K562 (cell line): ENCODE data around the gene MRPS33. TPM values are rescaled to one million over a fixed set of nuclear protein-coding genes. Genes with fewer than 3 reads are reported as not detected.
"Not testable (repeated sequence)": the region's sequence is repeated elsewhere in the genome, so short reads cannot be mapped to it uniquely, and the experiment has no call there.

ENCODE experiments used
- CEBPG ChIP-seq, 3 experiments: fragments of 200-800 bp in 1 of 3; sonication (Bioruptor generic) in 1 of 3; sonication (generic) in 1 of 3; formaldehyde crosslinking in 1 of 3; IDR thresholded peaks in 2 of 3; conservative IDR thresholded peaks in 1 of 3; 2 replicates each; pipeline versions ENCODE4 v1.6.1 to v1.8.0; 2016 to 2022; ENCODE audit warnings: missing compliant biosample characterization in 2 of 3, missing genetic modification characterization in 2 of 3, mild to moderate bottlenecking in 1 of 3, missing genetic modification reagents in 1 of 3
- EP400 ChIP-seq: fragments of 450-650 bp; IDR thresholded peaks from 2 replicates; pipeline ENCODE4 v1.6.1; 2017; ENCODE audit warnings: antibody characterized with exemption, mild to moderate bottlenecking, moderate library complexity
- FOXK2 ChIP-seq, 2 experiments: fragments of 450-650 bp; IDR thresholded peaks in 1 of 2; conservative IDR thresholded peaks in 1 of 2; 2 replicates each; pipeline ENCODE4 v1.6.1; 2016; ENCODE audit warnings: low read depth in 2 of 2, mild to moderate bottlenecking in 1 of 2
- L3MBTL2 ChIP-seq: fragments of 450-650 bp; IDR thresholded peaks from 2 replicates; pipeline ENCODE4 v1.6.1; 2016; ENCODE audit warnings: mild to moderate bottlenecking, moderate library complexity
- POLR2G ChIP-seq: fragments of 200-400 bp; formaldehyde crosslinking; IDR thresholded peaks from 2 replicates; pipeline ENCODE4 v1.6.1; 2017; ENCODE audit warnings: low read depth, mild to moderate bottlenecking, antibody characterized with exemption, low read length, moderate library complexity
- RBFOX2 ChIP-seq: fragments of 200-400 bp; formaldehyde crosslinking; IDR thresholded peaks from 2 replicates; pipeline ENCODE4 v1.6.1; 2017; ENCODE audit warnings: low read depth, mild to moderate bottlenecking, low read length, moderate library complexity
- TAF9B ChIP-seq: fragments of 450-650 bp; IDR thresholded peaks from 2 replicates; pipeline ENCODE4 v1.6.1; 2018; ENCODE audit warnings: mild to moderate bottlenecking; ENCODE audit not compliant: partially characterized antibody
- YY1 ChIP-seq, 3 experiments: IDR thresholded peaks; 2 replicates each; pipeline ENCODE4 v1.6.1; 2011; ENCODE audit warnings: low read length in 2 of 3, mild to moderate bottlenecking in 2 of 3, moderate library complexity in 2 of 3, borderline replicate concordance in 1 of 3, control low read depth in 1 of 3, low read depth in 1 of 3; ENCODE audit not compliant: insufficient read depth in 3 of 3, insufficient replicate concordance in 2 of 3, control insufficient read depth in 1 of 3, insufficient read length in 1 of 3; ENCODE audit errors: extremely low read depth in 1 of 3
- polyA plus RNA-seq, 8 experiments: library from polyadenylated mRNA; depleted of rRNA in 4 of 8; stranded (reverse) in 5 of 8; unstranded in 3 of 8; fragments of >200 nt; fragmentation: Nextera tagmentation in 2 of 8; fragmentation: Illumina TruSeq in 1 of 8; extraction: Ambion mirVana in 2 of 8; extraction: Trizol in 1 of 8; gene quantifications; 2 replicates each; pipeline versions ENCODE4 v1.2.1 to v1.2.3, GENCODE V29; 2011 to 2014; ENCODE audit warnings: inconsistent platforms in 1 of 8, missing spikeins in 1 of 8
- total RNA-seq, 7 experiments: library from RNA; depleted of rRNA in 6 of 7; stranded (reverse); fragments of >200 nt in 6 of 7; fragmentation: Illumina TruSeq in 2 of 7; extraction: Trizol in 2 of 7; gene quantifications; 2 replicates each; pipeline versions ENCODE4 v1.2.1 to v1.2.3, GENCODE V29; 2011 to 2021; ENCODE audit warnings: low replicate concordance in 1 of 7
- TF ChIP-seq, protein P1 (sequence below): fragments of 450-650 bp; IDR thresholded peaks from 2 replicates; pipeline ENCODE4 v1.6.1; 2016; ENCODE audit warnings: mild to moderate bottlenecking, moderate library complexity
- TF ChIP-seq, protein P2 (sequence below): sonication (generic); formaldehyde crosslinking; IDR thresholded peaks from 2 replicates; pipeline ENCODE4 v1.8.0; 2022; ENCODE audit warnings: mild to moderate bottlenecking, missing genetic modification reagents
- TF ChIP-seq, protein P3 (sequence below): sonication (generic); formaldehyde crosslinking; IDR thresholded peaks from 2 replicates; pipeline ENCODE4 v1.8.0; 2022; ENCODE audit warnings: missing genetic modification reagents, mild to moderate bottlenecking, moderate library complexity, borderline replicate concordance

Gene MRPS33
- total and polyA plus RNA-seq, 9 of the 15 experiments (the other 6 are each of a cell fraction or from before 2014, with no cell fraction given), result 81.1 to 442 (median 149) TPM

DNA sequence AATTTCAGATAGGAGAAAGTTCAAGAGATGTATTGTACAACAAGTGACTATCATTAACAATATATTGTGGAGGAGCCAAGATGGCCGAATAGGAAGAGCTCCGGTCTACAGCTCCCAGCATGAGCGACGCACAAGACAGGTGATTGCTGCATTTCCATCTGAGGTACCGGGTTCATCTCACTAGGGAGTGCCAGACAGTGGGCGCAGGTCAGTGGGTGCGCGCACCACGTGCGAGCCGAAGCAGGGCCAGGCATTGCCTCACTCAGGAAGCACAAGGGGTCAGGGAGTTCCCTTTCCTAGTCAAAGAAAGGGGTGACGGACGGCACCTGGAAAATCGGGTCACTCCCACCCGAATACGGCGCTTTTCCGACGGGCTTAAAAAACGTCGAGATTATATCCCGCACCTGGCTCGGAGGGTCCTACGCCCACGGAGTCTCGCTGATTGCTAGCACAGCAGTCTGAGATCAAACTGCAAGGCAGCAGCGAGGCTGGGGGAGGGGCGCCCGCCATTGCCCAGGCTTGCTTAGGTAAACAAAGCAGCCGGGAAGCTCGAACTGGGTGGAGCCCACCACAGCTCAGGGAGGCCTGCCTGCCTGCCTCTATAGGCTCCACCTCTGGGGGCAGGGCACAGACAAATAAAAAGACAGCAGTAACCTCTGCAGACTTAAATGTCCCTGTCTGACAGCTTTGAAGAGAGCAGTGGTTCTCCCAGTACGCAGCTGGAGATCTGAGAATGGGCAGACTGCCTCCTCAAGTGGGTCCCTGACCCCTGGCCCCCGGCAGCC lies 18.0 kb upstream of the MRPS33 start (continued):
- TF ChIP-seq, protein P1, sequence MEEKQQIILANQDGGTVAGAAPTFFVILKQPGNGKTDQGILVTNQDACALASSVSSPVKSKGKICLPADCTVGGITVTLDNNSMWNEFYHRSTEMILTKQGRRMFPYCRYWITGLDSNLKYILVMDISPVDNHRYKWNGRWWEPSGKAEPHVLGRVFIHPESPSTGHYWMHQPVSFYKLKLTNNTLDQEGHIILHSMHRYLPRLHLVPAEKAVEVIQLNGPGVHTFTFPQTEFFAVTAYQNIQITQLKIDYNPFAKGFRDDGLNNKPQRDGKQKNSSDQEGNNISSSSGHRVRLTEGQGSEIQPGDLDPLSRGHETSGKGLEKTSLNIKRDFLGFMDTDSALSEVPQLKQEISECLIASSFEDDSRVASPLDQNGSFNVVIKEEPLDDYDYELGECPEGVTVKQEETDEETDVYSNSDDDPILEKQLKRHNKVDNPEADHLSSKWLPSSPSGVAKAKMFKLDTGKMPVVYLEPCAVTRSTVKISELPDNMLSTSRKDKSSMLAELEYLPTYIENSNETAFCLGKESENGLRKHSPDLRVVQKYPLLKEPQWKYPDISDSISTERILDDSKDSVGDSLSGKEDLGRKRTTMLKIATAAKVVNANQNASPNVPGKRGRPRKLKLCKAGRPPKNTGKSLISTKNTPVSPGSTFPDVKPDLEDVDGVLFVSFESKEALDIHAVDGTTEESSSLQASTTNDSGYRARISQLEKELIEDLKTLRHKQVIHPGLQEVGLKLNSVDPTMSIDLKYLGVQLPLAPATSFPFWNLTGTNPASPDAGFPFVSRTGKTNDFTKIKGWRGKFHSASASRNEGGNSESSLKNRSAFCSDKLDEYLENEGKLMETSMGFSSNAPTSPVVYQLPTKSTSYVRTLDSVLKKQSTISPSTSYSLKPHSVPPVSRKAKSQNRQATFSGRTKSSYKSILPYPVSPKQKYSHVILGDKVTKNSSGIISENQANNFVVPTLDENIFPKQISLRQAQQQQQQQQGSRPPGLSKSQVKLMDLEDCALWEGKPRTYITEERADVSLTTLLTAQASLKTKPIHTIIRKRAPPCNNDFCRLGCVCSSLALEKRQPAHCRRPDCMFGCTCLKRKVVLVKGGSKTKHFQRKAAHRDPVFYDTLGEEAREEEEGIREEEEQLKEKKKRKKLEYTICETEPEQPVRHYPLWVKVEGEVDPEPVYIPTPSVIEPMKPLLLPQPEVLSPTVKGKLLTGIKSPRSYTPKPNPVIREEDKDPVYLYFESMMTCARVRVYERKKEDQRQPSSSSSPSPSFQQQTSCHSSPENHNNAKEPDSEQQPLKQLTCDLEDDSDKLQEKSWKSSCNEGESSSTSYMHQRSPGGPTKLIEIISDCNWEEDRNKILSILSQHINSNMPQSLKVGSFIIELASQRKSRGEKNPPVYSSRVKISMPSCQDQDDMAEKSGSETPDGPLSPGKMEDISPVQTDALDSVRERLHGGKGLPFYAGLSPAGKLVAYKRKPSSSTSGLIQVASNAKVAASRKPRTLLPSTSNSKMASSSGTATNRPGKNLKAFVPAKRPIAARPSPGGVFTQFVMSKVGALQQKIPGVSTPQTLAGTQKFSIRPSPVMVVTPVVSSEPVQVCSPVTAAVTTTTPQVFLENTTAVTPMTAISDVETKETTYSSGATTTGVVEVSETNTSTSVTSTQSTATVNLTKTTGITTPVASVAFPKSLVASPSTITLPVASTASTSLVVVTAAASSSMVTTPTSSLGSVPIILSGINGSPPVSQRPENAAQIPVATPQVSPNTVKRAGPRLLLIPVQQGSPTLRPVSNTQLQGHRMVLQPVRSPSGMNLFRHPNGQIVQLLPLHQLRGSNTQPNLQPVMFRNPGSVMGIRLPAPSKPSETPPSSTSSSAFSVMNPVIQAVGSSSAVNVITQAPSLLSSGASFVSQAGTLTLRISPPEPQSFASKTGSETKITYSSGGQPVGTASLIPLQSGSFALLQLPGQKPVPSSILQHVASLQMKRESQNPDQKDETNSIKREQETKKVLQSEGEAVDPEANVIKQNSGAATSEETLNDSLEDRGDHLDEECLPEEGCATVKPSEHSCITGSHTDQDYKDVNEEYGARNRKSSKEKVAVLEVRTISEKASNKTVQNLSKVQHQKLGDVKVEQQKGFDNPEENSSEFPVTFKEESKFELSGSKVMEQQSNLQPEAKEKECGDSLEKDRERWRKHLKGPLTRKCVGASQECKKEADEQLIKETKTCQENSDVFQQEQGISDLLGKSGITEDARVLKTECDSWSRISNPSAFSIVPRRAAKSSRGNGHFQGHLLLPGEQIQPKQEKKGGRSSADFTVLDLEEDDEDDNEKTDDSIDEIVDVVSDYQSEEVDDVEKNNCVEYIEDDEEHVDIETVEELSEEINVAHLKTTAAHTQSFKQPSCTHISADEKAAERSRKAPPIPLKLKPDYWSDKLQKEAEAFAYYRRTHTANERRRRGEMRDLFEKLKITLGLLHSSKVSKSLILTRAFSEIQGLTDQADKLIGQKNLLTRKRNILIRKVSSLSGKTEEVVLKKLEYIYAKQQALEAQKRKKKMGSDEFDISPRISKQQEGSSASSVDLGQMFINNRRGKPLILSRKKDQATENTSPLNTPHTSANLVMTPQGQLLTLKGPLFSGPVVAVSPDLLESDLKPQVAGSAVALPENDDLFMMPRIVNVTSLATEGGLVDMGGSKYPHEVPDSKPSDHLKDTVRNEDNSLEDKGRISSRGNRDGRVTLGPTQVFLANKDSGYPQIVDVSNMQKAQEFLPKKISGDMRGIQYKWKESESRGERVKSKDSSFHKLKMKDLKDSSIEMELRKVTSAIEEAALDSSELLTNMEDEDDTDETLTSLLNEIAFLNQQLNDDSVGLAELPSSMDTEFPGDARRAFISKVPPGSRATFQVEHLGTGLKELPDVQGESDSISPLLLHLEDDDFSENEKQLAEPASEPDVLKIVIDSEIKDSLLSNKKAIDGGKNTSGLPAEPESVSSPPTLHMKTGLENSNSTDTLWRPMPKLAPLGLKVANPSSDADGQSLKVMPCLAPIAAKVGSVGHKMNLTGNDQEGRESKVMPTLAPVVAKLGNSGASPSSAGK, result peak; percentile 79
- TF ChIP-seq FOXK2 (conservative IDR thresholded peaks at IDR 0.05 in 1 of 2, IDR thresholded peaks at IDR 0.05 in 1 of 2; ENCODE audit: low read depth in 2 of 2), result peak in 1 of 2 experiments; percentile 42; a peak in 1 of 4 replicates
- TF ChIP-seq YY1 (IDR thresholded peaks at IDR 0.05; ENCODE audit: borderline replicate concordance in 1 of 3, control insufficient read depth in 1 of 3, extremely low read depth in 1 of 3, insufficient read depth in 3 of 3, insufficient read length in 1 of 3, insufficient replicate concordance in 2 of 3, low read depth in 1 of 3, low read length in 2 of 3), result peak in 1 of 3 experiments; percentile 73
- TF ChIP-seq, protein P2, sequence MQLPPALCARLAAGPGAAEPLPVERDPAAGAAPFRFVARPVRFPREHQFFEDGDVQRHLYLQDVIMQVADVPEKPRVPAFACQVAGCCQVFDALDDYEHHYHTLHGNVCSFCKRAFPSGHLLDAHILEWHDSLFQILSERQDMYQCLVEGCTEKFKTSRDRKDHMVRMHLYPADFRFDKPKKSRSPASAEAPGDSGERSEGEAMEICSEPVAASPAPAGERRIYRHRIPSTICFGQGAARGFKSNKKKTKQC (CRISPR knock-in tag), result peak; percentile 65; the same call in 1 of the 2 replicates
- peak; percentile 41 for TF ChIP-seq POLR2G
- peak; percentile 27; the same call in 1 of the 2 replicates for TF ChIP-seq CEBPG (CRISPR knock-in tag; IDR thresholded peaks at IDR 0.05)
- TF ChIP-seq CEBPG (tag; conservative IDR thresholded peaks at IDR 0.05 in 1 of 2, IDR thresholded peaks at IDR 0.05 in 1 of 2), result not testable (repeated sequence)
- TF ChIP-seq RBFOX2, result peak; percentile 51; the same call in 1 of the 2 replicates
- TF ChIP-seq EP400, result peak; percentile 53
- TF ChIP-seq TAF9B, result peak; percentile 5
- TF ChIP-seq, protein P3, sequence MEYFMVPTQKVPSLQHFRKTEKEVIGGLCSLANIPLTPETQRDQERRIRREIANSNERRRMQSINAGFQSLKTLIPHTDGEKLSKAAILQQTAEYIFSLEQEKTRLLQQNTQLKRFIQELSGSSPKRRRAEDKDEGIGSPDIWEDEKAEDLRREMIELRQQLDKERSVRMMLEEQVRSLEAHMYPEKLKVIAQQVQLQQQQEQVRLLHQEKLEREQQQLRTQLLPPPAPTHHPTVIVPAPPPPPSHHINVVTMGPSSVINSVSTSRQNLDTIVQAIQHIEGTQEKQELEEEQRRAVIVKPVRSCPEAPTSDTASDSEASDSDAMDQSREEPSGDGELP, result peak; percentile 25; the same call in 1 of the 2 replicates
- TF ChIP-seq L3MBTL2, result peak; percentile 52; the same call in 1 of the 2 replicates
